IPS-18a (cell line): ENCODE measurements around the gene NOC3L.

Source experiments
- H3K27ac ChIP-seq: one replicate; pipeline ENCODE4 v1.5.1; 2013; ENCODE audit warnings: low read length
- H3K27me3 ChIP-seq: one replicate; pipeline ENCODE4 v1.6.1; 2013; ENCODE audit warnings: mild to moderate bottlenecking, low read length; ENCODE audit not compliant: control insufficient read depth, insufficient read depth
- H3K36me3 ChIP-seq: one replicate; pipeline ENCODE4 v1.6.1; 2013; ENCODE audit warnings: low read depth, low read length; ENCODE audit not compliant: control insufficient read depth
- H3K4me1 ChIP-seq: one replicate; pipeline ENCODE4 v1.6.1; 2013; ENCODE audit warnings: low read depth, low read length; ENCODE audit not compliant: control insufficient read depth
- H3K4me3 ChIP-seq: one replicate; pipeline ENCODE4 v1.5.1; 2013; ENCODE audit warnings: low read length
- H3K9ac ChIP-seq: one replicate; pipeline ENCODE4 v1.6.1; 2013; ENCODE audit warnings: mild to moderate bottlenecking, low read length, moderate library complexity
- H3K9me3 ChIP-seq: one replicate; pipeline ENCODE4 v1.6.1; 2013; ENCODE audit warnings: low read depth, low read length; ENCODE audit not compliant: control insufficient read depth

The NOC3L gene, protein sequence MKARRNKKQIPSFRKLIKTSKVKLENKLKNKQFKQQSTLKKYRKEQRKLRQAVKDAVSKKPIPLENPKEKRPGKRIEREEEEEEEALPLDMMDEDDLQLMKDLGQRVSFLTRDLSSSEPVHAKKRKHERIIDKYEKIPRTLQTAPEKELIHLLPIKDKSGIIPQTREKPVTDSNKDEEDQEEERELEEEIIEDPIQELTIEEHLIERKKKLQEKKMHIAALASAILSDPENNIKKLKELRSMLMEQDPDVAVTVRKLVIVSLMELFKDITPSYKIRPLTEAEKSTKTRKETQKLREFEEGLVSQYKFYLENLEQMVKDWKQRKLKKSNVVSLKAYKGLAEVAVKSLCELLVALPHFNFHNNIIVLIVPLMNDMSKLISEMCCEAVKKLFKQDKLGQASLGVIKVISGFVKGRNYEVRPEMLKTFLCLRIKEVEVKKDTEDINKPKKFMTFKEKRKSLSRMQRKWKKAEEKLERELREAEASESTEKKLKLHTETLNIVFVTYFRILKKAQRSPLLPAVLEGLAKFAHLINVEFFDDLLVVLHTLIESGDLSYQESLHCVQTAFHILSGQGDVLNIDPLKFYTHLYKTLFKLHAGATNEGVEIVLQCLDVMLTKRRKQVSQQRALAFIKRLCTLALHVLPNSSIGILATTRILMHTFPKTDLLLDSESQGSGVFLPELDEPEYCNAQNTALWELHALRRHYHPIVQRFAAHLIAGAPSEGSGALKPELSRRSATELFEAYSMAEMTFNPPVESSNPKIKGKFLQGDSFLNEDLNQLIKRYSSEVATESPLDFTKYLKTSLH

DNA sequence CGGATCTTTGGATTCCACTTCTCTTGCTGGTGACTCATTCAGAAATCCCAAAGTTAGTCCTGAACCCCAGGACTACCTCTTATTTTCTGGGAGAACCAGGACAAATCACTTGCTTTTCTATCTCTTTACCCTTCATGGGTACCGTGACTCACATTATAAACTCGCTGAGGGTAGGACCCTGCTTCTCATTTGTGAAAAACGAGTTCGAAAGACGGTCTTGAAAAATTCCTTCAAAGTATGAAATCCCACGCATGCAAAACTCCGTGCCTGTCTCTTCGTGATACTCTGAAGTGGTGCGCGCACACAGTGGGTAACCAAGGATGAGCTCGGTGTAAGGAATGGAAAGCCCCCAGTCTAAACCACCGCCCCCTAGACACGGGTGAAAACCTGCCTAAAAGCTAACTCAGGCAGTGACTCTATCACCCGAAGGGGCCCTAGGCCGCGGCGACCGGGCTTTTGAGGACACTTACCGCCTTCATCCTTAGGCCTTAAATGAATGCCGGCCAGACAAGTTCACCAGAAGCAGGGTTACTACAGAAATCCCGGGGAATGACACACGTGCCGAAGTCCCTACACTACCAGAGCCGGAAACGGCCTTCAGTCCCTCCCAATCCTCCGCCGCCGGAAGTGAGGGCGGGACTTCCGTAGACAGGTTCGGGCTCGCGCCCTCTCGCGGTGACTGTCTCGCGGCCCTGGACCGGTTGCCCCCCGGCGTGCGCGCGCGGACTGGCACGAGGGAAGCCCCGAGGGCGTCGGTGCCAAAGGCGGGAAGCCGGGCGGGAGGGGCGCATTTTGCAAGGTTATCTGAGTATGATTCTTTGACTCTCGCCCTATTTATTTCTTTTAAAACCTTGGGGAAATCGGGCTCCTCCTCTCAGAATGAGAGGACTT, at the start of gene NOC3L:
Gene NOC3L, minus strand, starts transcription at position 580 of the 891 bp plus-strand sequence. Its CDS starts 101 bp downstream, at position 479.
- H3K4me1 ChIP-seq = peaks cover 9% of the 10 kb centered on the region
- H3K9me3 ChIP-seq = no peaks in the 10 kb centered on the region
- peak within 1 kb of the TSS; percentile 99 for H3K4me3 ChIP-seq
- peak within 1 kb of the TSS; percentile 67 for H3K27ac ChIP-seq
- H3K36me3 ChIP-seq = peaks cover 27% of the 10 kb centered on the region
- H3K27me3 ChIP-seq = peaks cover 37% of the 10 kb centered on the region
- H3K9ac ChIP-seq = peak within 1 kb of the TSS; percentile 88

DNA sequence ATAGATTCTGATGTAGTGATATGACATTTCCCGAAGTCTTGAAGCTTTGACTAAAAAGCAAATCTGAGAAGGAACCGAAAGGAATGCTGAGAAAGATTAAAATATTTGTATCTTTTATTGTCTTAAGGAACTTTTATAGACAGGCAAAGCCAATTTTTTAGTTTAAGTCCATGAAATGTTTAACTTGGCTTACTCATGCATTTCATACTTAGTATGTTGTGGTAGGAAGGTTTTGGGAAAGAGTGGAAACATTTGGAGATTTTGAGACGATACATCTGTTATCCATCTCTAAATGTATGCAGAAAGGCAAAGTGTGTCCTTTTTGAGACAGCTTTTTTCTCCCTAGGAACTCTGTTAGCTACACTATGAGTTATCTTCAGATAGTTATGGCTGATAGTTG, 49.7 kb upstream of the NOC3L start:
- Histone ChIP-seq H3K36me3 (no peaks in the 10 kb centered on the region), H3K4me3 (no peak overlapping the region), H3K9ac (no peak overlapping the region), H3K4me1 (no peaks in the 10 kb centered on the region), H3K27ac (no peak overlapping the region), H3K27me3 (no peaks in the 10 kb centered on the region), H3K9me3 (no peaks in the 10 kb centered on the region)

DNA sequence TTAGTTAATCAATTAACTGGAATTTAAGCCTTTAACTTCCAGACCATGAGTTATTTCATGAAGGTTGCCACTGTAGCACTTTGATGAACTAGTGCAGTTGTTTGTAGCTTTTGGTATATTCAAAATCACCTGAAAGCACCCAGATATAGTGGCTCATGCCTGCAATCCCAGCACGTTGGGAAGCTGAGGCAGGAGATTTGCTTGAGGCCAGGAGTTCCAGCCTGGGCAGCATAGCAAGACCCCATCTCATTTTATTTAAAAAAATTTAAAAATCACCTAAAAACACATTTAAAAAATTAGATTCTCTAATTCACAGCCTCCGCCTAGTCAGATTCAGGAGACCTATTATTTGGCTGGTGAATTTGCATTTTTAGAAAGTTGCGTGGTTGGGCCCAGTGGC, 48.6 kb upstream of the NOC3L start:
- H3K9ac ChIP-seq = no peak overlapping the region
- H3K27me3 ChIP-seq = peaks cover 8% of the 10 kb centered on the region
- H3K4me1 ChIP-seq = no peaks in the 10 kb centered on the region

DNA sequence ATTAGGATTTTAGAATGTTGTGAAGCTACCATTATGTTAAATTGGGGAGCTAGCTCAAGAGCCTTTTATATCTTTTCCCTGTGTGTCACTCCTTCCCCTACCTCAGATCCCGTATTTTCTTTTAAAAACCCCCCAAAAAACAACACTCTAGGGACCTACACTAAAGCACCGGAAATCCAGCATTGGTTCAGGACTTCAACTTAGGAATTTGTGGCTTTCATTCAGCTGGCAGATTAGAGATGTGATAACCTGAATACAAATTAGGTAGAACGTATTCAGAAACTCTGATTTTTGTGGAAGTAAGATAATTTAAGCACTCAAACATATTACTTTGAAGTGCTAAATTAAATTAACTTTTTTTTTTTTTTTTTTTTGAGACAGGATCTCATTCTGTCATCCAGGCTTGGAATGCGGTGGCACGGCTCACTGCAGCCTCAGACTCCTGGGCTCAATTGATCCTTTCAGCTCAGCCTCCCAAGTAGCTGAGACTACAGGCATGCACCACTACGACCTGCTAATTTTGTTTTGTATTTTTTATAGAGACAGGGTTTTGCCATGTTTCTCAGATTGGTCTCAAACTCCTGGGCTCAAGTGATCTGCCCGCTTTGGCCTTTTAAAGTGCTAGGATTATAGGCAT, 46.4 kb upstream of the NOC3L start:
- Histone ChIP-seq H3K36me3 (no peaks in the 10 kb centered on the region), H3K4me1 (no peaks in the 10 kb centered on the region), H3K9ac (no peak overlapping the region), H3K27ac (no peak overlapping the region), H3K9me3 (no peaks in the 10 kb centered on the region), H3K27me3 (peaks cover 24% of the 10 kb centered on the region), H3K4me3 (no peak overlapping the region)

More for the DNA sequence above, 48.6 kb upstream of the NOC3L start:
- no peaks in the 10 kb centered on the region for H3K9me3 ChIP-seq
- no peaks in the 10 kb centered on the region for H3K36me3 ChIP-seq
- no peak overlapping the region for H3K27ac ChIP-seq
- H3K4me3 ChIP-seq = no peak overlapping the region

DNA sequence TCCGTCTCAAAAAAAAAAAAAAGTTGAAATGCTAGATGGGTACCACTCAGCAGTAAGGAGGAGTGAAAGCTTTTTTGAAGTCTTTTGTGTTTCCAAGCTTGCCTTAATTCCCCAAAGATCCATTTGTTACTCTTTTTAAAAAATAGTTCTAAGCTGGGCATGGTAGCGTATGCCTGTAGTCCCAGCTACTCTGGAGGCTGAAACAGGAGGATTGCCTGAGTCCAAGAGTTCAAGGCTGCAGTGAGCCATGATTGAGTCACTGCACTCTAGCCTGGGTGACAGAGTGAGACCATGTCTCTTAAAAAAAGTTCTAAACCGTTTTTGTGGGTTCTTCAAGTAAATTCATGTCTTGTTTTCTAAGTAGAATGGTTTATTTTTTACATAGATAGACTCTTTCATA, 44.9 kb upstream of the NOC3L start:
- H3K4me1 ChIP-seq = no peaks in the 10 kb centered on the region
- peaks cover 36% of the 10 kb centered on the region for H3K27me3 ChIP-seq
- no peaks in the 10 kb centered on the region for H3K36me3 ChIP-seq
- H3K9me3 ChIP-seq = no peaks in the 10 kb centered on the region
- H3K4me3 ChIP-seq = no peak overlapping the region
- H3K9ac ChIP-seq = no peak overlapping the region
- H3K27ac ChIP-seq = no peak overlapping the region

DNA sequence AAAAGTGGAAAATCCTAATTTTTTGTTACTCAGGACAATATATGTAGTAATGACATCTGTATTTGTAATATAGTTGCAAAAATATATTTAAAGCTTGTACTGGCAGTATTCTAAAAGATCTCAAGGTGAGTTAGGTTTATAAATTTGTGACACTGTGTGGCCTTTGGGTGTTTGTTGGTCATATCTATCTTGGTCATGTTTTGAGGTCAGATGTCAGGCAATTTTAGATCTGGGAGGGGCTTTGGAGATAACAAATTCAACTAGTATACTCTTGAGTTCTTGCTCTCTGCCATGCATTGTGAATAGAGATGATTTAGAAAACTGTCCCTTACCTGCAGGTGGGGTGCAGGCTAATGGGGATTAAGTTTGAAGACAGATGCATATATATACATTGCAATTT, 42.7 kb upstream of the NOC3L start:
- Histone ChIP-seq H3K36me3 (no peaks in the 10 kb centered on the region), H3K27me3 (peaks cover 36% of the 10 kb centered on the region), H3K4me1 (no peaks in the 10 kb centered on the region), H3K9me3 (no peaks in the 10 kb centered on the region), H3K4me3 (no peak overlapping the region), H3K9ac (no peak overlapping the region), H3K27ac (no peak overlapping the region)

DNA sequence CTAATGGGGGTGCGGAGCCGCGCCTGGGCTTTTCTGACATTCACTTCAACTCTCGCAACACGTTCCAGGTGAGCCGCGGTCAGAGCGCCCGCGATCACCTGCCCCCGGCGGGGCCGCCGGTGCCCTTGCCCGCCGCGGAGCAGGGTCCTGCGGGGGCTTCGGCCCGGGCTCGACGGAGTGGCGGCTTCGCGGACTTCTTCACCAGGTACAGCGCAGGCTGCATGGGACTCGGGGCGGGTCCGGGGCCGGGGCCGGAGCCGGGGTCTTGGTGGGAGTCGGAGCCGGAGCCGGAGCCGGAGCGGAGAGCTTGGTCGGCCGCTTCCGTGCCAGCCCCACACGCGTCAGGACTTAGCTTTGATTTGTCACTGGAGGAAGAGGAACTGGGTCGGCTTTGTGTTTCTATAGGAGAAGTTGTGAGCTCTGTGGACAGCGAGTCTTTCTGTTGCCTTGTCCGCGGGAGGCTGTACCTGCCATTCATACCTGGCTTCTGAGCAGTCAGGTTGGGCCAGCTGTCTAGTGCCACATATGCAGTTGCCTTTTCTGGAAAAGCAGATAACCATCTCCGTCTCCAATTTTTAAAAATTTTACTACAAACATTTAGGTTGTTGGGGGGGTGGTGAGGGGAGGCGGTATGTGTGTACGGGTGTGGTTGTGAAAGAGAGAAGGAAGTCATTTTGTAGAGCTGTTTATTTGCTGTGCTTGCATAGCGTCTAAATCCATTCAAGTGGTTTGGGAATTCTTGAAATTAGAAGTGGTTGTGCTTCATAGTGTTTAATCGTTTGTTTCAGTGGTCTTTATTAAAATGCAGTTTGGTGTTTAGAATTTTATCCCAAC, 40.9 kb upstream of the NOC3L start:
- no peaks in the 10 kb centered on the region for H3K36me3 ChIP-seq
- H3K27ac ChIP-seq = no peak overlapping the region
- H3K27me3 ChIP-seq = peaks cover 36% of the 10 kb centered on the region
- H3K4me3 ChIP-seq = peak overlapping the region; percentile 72
- no peaks in the 10 kb centered on the region for H3K9me3 ChIP-seq
- peak overlapping the region; percentile 12 for H3K9ac ChIP-seq
- H3K4me1 ChIP-seq = no peaks in the 10 kb centered on the region

DNA sequence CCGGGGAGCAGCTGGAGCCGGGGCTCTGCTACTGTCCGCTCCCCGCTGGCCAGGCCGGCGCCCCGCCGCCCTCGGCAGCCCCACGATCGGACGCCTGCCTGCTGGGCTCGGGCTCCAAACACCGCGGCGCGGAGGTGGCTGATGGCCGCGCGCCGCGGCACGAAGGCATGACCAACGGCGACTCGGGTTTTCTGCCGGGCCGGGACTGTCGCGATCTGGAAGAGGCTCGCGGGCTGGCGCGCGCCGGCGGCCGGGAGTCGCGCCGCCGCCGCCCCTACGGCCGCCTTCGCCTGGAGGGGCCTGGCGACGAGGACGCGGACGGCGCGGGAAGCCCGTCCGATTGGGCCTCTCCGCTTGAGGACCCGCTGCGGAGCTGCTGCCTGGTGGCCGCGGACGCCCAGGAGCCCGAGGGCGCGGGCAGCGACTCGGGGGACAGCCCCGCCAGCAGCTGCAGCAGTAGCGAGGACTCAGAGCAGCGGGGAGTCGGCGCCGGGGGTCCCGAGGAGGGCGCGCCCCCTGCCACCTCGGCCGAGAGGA, 40.2 kb upstream of the NOC3L start:
- H3K36me3 ChIP-seq = no peaks in the 10 kb centered on the region
- peak overlapping the region; percentile 72 for H3K4me3 ChIP-seq
- H3K4me1 ChIP-seq = no peaks in the 10 kb centered on the region
- H3K27ac ChIP-seq = no peak overlapping the region
- peak overlapping the region; percentile 12 for H3K9ac ChIP-seq
- H3K27me3 ChIP-seq = peaks cover 36% of the 10 kb centered on the region
- H3K9me3 ChIP-seq = no peaks in the 10 kb centered on the region

DNA sequence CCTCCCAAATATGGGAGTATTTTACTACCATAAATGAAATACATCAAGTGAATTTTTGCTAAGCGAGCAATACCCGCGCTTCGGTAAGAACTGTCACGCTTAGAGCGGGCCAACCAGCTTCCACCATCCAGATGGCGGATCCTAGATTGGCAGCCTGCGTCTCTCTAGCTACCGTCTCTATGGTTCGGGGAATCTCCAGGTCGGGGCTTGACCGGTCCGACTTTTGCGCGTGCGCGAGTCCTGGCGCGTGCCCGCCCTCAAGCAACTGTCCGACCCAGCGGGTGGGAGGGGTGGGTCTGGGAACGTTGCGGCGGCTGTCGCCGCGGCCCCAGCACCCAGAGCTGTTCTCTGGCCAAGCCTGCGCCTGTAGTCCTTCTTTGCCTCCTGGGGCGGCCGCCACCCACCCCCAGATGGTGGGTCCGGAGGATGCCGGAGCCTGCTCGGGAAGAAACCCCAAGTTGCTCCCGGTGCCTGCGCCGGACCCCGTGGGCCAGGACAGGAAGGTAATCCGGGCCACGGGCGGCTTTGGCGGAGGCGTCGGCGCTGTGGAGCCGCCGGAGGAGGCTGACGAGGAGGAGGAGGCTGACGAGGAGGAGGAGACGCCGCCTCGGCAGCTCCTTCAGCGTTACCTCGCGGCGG, 39.6 kb upstream of the NOC3L start, which contains the start of gene TBC1D12:
Gene TBC1D12, plus strand, starts transcription at position 338 of the 639 bp plus-strand sequence. Its CDS starts 73 bp downstream, at position 411.
- no peaks in the 10 kb centered on the region for H3K36me3 ChIP-seq
- peaks cover 36% of the 10 kb centered on the region for H3K27me3 ChIP-seq
- no peaks in the 10 kb centered on the region for H3K9me3 ChIP-seq
- no peaks in the 10 kb centered on the region for H3K4me1 ChIP-seq
- H3K27ac ChIP-seq = no peak within 1 kb of the TSS
- H3K9ac ChIP-seq = peak within 1 kb of the TSS; percentile 12
- peak within 1 kb of the TSS; percentile 72 for H3K4me3 ChIP-seq

DNA sequence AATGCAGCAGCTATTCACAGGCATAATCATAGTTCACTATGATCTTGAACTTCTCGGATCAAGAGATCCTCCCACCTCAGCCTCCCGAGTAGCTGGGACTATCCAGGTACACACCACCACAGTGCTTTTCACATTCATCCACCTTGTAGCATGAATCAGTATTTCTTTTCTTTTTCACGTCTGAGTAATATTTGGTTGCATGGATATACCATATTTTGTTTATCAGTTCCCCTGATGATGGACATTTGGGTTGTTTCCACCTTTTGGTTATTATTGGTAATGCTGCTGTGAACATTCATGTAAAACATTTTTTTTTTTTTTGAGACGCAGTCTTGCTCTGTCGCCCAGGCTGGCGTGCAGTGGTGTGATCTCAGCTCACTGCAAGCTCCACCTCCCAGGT, 36.0 kb upstream of the NOC3L start:
- no peak overlapping the region for H3K4me3 ChIP-seq
- no peaks in the 10 kb centered on the region for H3K36me3 ChIP-seq
- no peak overlapping the region for H3K9ac ChIP-seq
- peaks cover 8% of the 10 kb centered on the region for H3K27me3 ChIP-seq
- H3K27ac ChIP-seq = no peak overlapping the region
- no peaks in the 10 kb centered on the region for H3K9me3 ChIP-seq
- no peaks in the 10 kb centered on the region for H3K4me1 ChIP-seq
